GM19438 (cell line): ENCODE data around the gene CLEC4D.
A peak's percentile ranks its signal among the peaks of the same experiment; 100 is the strongest.
"Not testable (repeated sequence)": the region's sequence is repeated elsewhere in the genome, so short reads cannot be mapped to it uniquely, and the experiment has no call there.

Source experiments
- ATAC-seq: cut with Tn5 transposase; IDR thresholded peaks from one replicate; pipeline ENCODE4 v1.9.1; 2021; ENCODE audit warnings: low read depth; ENCODE audit not compliant: unreplicated experiment

Gene CLEC4D

GRCh38 chr12:8527250-8528130 lies 14.2 kb downstream of the CLEC4D start:
- ATAC-seq = no peak

GRCh38 chr12:8532045-8532444 lies 18.7 kb downstream of the CLEC4D start:
- no peak for ATAC-seq

GRCh38 chr12:8537820-8538219 lies 24.5 kb downstream of the CLEC4D start:
- not testable (repeated sequence) for ATAC-seq

- ATAC-seq = not testable (repeated sequence)
Measured at GRCh38 chr12:8540831-8541230, 27.5 kb downstream of the CLEC4D start, which contains the start of gene CLEC4E. Gene CLEC4E (minus strand): TSS chr12:8540905. CDS start chr12:8540797, 108 bp downstream.

GRCh38 chr12:8541562-8541961 lies 28.3 kb downstream of the CLEC4D start:
- no peak for ATAC-seq

GRCh38 chr12:8544295-8544694 lies 31.0 kb downstream of the CLEC4D start:
- peak; percentile 69 for ATAC-seq

GRCh38 chr12:8546591-8546990 lies 33.3 kb downstream of the CLEC4D start:
- ATAC-seq = no peak

GRCh38 chr12:8547645-8548044 lies 34.3 kb downstream of the CLEC4D start:
- ATAC-seq = no peak

GRCh38 chr12:8548192-8548591 lies 34.9 kb downstream of the CLEC4D start:
- ATAC-seq = no peak

GRCh38 chr12:8549381-8549780 lies 36.1 kb downstream of the CLEC4D start:
- no peak for ATAC-seq

- no peak for ATAC-seq
Measured at GRCh38 chr12:8553088-8553627, 39.9 kb downstream of the CLEC4D start.

- ATAC-seq = no peak
Measured at GRCh38 chr12:8554451-8555195, 41.3 kb downstream of the CLEC4D start.

GRCh38 chr12:8556531-8557097 lies 43.3 kb downstream of the CLEC4D start:
- no peak for ATAC-seq

- ATAC-seq = no peak
Measured at GRCh38 chr12:8559676-8560075, 46.4 kb downstream of the CLEC4D start.

GRCh38 chr12:8561011-8561410 lies 47.7 kb downstream of the CLEC4D start:
- no peak for ATAC-seq

GRCh38 chr12:8562310-8562709 lies 49.0 kb downstream of the CLEC4D start:
- ATAC-seq = no peak

GRCh38 chr12:8563356-8563755 lies 50.1 kb downstream of the CLEC4D start:
- no peak for ATAC-seq

GRCh38 chr12:8564656-8565055 lies 51.4 kb downstream of the CLEC4D start:
- no peak for ATAC-seq

- ATAC-seq = not testable (repeated sequence)
Measured at GRCh38 chr12:8566052-8566451, 52.7 kb downstream of the CLEC4D start.

- ATAC-seq = no peak
Measured at GRCh38 chr12:8566525-8566924, 53.2 kb downstream of the CLEC4D start.
